ENCODE results near the gene CDK19. TPM values are rescaled to one million over a fixed set of nuclear protein-coding genes. Genes with fewer than 3 reads are reported as not detected.

Gene CDK19
- total and polyA plus RNA-seq, 9 of the 15 experiments (the other 6 are each of a cell fraction or from before 2014, with no cell fraction given), result 3.8 to 15.2 (median 7.4) TPM

GRCh38 chr6:110815411-110816409 is at the start of gene CDK19 (continued):
- TF ChIP-seq ZNF639 (CRISPR knock-in tag; conservative IDR thresholded peaks at IDR 0.05 in 1 of 2, IDR thresholded peaks at IDR 0.05 in 1 of 2) (no peak; a peak in 1 of 4 replicates), PHB2 (IDR thresholded peaks at IDR 0.05; ENCODE audit: low read depth) (no peak), HMG20A (CRISPR knock-in tag; conservative IDR thresholded peaks at IDR 0.05) (no peak), ZNF174 (CRISPR knock-in tag; IDR thresholded peaks at IDR 0.05) (no peak), LEF1 (IDR thresholded peaks at IDR 0.05) (peak; percentile 91), UBTF (IDR thresholded peaks at IDR 0.05; ENCODE audit: borderline replicate concordance in 1 of 2, low read depth in 2 of 2, low read length in 2 of 2) (no peak), RFX5 (IDR thresholded peaks at IDR 0.05; ENCODE audit: low read depth, low read length) (no peak), DNMT1 (IDR thresholded peaks at IDR 0.05) (no peak), POLR2AphosphoS5 (IDR thresholded peaks at IDR 0.05; ENCODE audit: control insufficient read depth, insufficient read depth, low read depth, low read length) (no peak; the same call in none of the 2 replicates), TCFL5 (CRISPR knock-in tag; conservative IDR thresholded peaks at IDR 0.05) (no peak), SP1 (CRISPR knock-in tag; IDR thresholded peaks at IDR 0.05) (peak; percentile 96), KLF10 (CRISPR knock-in tag; IDR thresholded peaks at IDR 0.05) (no peak), HLTF (IDR thresholded peaks at IDR 0.05) (no peak), KAT7 (CRISPR knock-in tag; IDR thresholded peaks at IDR 0.05; ENCODE audit: borderline replicate concordance) (peak; percentile 21; the same call in 1 of the 2 replicates), MITF (IDR thresholded peaks at IDR 0.05) (no peak), MAFK (IDR thresholded peaks at IDR 0.05; ENCODE audit: low read length) (peak; percentile 86), NR2F6 (CRISPR knock-in tag; IDR thresholded peaks at IDR 0.05) (no peak), ZNF217 (CRISPR knock-in tag; IDR thresholded peaks at IDR 0.05) (no peak), SREBF1 (IDR thresholded peaks at IDR 0.05; ENCODE audit: borderline replicate concordance, low read depth, low read length) (no peak), ZBTB2 (IDR thresholded peaks at IDR 0.05) (peak; percentile 82)

Data from K562 (cell line).